Testis (tissue), 2 donors: ENCODE results near the gene IL18R1.

Experiments
- POLR2A ChIP-seq: fragments of 450-650 bp; IDR thresholded peaks from one replicate; pipeline ENCODE4 v1.6.1; 2017; ENCODE audit warnings: antibody characterized with exemption, mild to moderate bottlenecking, moderate library complexity
- TF ChIP-seq, protein P1 (sequence below), 3 experiments: fragments of 450-650 bp in 2 of 3; fragments of 200-600 bp in 1 of 3; sonication (generic) in 1 of 3; IDR thresholded peaks; one replicate each; pipeline ENCODE4 v1.5.1; 2016 to 2019; ENCODE audit warnings: antibody characterized with exemption in 3 of 3, mild to moderate bottlenecking in 2 of 3, moderate library complexity in 1 of 3

- no peak for TF ChIP-seq POLR2A
- TF ChIP-seq, protein P1, sequence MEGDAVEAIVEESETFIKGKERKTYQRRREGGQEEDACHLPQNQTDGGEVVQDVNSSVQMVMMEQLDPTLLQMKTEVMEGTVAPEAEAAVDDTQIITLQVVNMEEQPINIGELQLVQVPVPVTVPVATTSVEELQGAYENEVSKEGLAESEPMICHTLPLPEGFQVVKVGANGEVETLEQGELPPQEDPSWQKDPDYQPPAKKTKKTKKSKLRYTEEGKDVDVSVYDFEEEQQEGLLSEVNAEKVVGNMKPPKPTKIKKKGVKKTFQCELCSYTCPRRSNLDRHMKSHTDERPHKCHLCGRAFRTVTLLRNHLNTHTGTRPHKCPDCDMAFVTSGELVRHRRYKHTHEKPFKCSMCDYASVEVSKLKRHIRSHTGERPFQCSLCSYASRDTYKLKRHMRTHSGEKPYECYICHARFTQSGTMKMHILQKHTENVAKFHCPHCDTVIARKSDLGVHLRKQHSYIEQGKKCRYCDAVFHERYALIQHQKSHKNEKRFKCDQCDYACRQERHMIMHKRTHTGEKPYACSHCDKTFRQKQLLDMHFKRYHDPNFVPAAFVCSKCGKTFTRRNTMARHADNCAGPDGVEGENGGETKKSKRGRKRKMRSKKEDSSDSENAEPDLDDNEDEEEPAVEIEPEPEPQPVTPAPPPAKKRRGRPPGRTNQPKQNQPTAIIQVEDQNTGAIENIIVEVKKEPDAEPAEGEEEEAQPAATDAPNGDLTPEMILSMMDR (IDR thresholded peaks at IDR 0.05), result no peak
Measured at GRCh38 chr2:102420290-102420689, 64.7 kb downstream of the IL18R1 start.
